SJSA1 (cell line): Measurements from ENCODE around the gene TMEM196. TPM values are rescaled to one million over a fixed set of nuclear protein-coding genes. Genes with fewer than 3 reads are reported as not detected.

Source experiments
- DNase-seq, 2 experiments: peaks; one replicate each; pipeline ENCODE4 v3.0.0-alpha.2; 2015 to 2020; ENCODE audit warnings: low spot score in 2 of 2, low read depth in 1 of 2
- H3K27ac ChIP-seq: fragments of 250-450 bp; sonication (Bioruptor Pico); 2 replicates; pipeline ENCODE4 v1.5.1; 2020; ENCODE audit warnings: mild to moderate bottlenecking, moderate library complexity
- H3K27me3 ChIP-seq: fragments of 250-450 bp; sonication (Bioruptor Pico); replicated peaks from 2 replicates; pipeline ENCODE4 v1.5.1; 2020; ENCODE audit warnings: mild to moderate bottlenecking, moderate library complexity
- H3K36me3 ChIP-seq: fragments of 250-450 bp; sonication (Bioruptor Pico); 2 replicates; pipeline ENCODE4 v1.5.1; 2020; ENCODE audit warnings: mild to moderate bottlenecking
- H3K4me1 ChIP-seq: fragments of 250-450 bp; sonication (Bioruptor Pico); replicated peaks from 2 replicates; pipeline ENCODE4 v1.6.1; 2021; ENCODE audit warnings: mild to moderate bottlenecking
- H3K4me3 ChIP-seq: fragments of 250-450 bp; sonication (Bioruptor Pico); 2 replicates; pipeline ENCODE4 v1.5.1; 2020; ENCODE audit warnings: mild to moderate bottlenecking
- H3K9me3 ChIP-seq: fragments of 250-450 bp; sonication (Bioruptor Pico); replicated peaks from 2 replicates; pipeline ENCODE4 v1.5.1; 2020; ENCODE audit warnings: mild to moderate bottlenecking
- total RNA-seq: library from RNA; depleted of rRNA; stranded (reverse); fragments of >200 nt; shearing (Covaris generic); gene quantifications from 2 replicates; pipeline ENCODE4 v1.2.3, GENCODE V29; 2014

Gene TMEM196
- total RNA-seq, 1 experiment from 2014 or later = not detected

DNA sequence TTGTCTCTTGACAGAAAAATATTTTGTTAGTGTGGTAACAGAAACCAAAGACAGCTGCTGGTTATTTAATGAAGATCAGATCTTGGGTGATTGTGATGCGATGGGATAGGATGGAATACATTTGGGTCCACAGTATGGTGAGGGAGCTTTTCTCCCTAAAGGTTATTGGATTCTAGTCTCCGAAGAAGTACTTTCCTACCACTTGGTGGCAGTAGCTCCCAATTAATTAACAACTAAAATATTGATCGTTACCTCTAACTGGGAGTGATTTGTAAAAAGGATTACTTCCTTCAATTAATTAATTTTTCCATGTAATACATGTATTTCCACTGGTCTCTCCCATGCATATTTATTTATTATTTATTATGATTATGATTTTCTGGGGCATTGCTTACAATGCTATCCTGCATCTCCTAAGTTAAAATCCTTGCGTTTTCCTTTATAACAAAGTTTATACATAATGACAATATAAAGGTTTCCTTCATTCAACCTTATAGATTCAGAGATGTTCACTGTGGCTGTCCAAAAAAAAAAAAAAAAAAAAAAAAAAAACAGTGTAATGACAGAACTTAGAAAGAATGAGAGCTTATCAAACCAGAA lies 25.6 kb downstream of the TMEM196 start:
- H3K27ac ChIP-seq = no peak overlapping the region
- H3K36me3 ChIP-seq = no peaks in the 10 kb centered on the region
- H3K27me3 ChIP-seq = peaks cover 5% of the 10 kb centered on the region; the same call in 1 of the 2 replicates
- H3K4me1 ChIP-seq = no peaks in the 10 kb centered on the region
- DNase-seq = no peak
- H3K4me3 ChIP-seq = no peak overlapping the region
- H3K9me3 ChIP-seq = no peaks in the 10 kb centered on the region

DNA sequence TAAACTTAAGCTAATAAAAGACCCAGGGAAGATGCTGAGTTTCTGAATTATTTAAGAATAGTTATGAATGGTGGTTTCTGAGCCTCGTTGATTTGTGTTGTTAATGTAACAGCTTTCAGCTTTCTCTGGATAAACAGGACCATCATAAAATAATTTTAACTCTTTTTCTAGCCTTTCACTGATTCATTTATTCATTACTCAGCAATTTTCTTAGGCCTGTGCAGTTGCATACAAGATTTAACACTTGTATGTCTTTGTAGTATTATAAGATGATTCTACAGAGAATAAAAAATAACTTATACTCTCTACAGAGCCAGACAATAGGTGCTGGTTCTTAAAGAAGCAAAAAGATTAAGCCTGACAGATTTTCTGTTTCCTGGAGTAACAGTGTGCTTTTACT lies 29.3 kb downstream of the TMEM196 start:
- H3K9me3 ChIP-seq = no peaks in the 10 kb centered on the region
- H3K4me3 ChIP-seq = no peak overlapping the region
- DNase-seq = no peak
- peaks cover 7% of the 10 kb centered on the region for H3K27me3 ChIP-seq
- no peaks in the 10 kb centered on the region for H3K4me1 ChIP-seq
- H3K36me3 ChIP-seq = no peaks in the 10 kb centered on the region
- H3K27ac ChIP-seq = no peak overlapping the region

DNA sequence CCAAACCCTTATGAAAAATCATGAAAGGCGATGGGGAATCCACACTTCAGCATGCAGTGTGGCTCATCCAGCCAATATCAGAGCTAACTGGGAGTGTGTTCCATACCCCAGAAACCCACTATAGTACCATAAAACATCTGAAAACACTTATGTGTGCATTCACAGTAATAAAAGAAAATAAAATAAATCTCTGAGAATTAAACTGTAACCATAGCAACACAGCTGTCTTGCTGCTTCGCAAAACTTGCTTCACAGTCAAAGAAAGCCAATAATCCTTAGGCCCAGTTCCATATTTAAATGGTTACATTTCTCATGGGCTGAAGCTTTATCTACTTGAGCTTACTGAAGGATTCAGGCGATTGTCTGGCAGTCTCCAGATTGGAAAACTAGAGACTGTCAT lies 44.7 kb downstream of the TMEM196 start:
- H3K4me1 ChIP-seq = no peaks in the 10 kb centered on the region
- peaks cover under 1% of the 10 kb centered on the region; the same call in 1 of the 2 replicates for H3K27me3 ChIP-seq
- H3K27ac ChIP-seq = no peak overlapping the region
- no peaks in the 10 kb centered on the region for H3K36me3 ChIP-seq
- no peaks in the 10 kb centered on the region for H3K9me3 ChIP-seq
- no peak for DNase-seq
- no peak overlapping the region for H3K4me3 ChIP-seq

DNA sequence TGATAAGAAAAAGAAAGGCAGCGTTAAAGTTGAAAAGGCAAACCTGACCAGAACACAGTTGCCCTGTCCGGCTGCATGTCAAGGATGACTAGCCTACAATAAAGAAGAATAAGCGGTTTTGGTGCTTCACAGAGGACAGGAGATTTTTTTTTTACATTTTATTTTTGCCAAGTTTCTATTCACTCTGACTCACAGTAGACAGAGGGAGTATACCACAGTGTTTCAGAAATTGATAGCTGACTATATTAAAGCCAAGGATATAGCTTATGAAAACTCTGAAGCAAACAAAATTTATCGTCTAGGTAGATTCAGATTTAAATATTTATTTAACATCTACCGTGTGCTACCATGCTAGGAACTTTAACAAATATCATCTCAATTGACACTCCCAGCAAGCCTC lies 47.6 kb downstream of the TMEM196 start:
- no peaks in the 10 kb centered on the region for H3K4me1 ChIP-seq
- no peak overlapping the region for H3K4me3 ChIP-seq
- H3K27me3 ChIP-seq = peaks cover 5% of the 10 kb centered on the region
- DNase-seq = no peak
- no peaks in the 10 kb centered on the region for H3K36me3 ChIP-seq
- H3K9me3 ChIP-seq = no peaks in the 10 kb centered on the region
- H3K27ac ChIP-seq = no peak overlapping the region

DNA sequence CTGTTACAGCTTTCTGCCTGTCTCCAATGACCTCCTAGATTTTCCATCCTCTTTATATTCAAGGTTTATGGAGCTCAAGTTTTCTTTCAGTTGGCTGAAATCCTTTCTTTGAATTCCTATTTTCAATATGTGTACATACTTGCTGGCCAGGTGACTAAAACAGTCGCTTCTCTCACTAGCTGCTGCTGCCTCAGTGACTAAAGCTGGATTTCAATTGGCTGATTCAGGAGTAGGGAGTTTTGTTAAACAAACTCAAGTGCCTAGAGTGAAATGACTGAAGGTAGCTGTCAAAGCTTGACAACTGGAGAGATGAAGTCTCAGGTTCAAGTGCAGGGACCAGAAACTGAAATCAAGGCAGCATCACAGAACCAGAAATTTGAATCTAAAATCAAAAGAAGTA lies 57.9 kb downstream of the TMEM196 start:
- Histone ChIP-seq H3K4me1 (no peaks in the 10 kb centered on the region), H3K4me3 (no peak overlapping the region), H3K9me3 (no peaks in the 10 kb centered on the region), H3K27ac (no peak overlapping the region), H3K27me3 (peaks cover 13% of the 10 kb centered on the region; the same call in 1 of the 2 replicates), H3K36me3 (no peaks in the 10 kb centered on the region)
- DNase-seq = no peak

DNA sequence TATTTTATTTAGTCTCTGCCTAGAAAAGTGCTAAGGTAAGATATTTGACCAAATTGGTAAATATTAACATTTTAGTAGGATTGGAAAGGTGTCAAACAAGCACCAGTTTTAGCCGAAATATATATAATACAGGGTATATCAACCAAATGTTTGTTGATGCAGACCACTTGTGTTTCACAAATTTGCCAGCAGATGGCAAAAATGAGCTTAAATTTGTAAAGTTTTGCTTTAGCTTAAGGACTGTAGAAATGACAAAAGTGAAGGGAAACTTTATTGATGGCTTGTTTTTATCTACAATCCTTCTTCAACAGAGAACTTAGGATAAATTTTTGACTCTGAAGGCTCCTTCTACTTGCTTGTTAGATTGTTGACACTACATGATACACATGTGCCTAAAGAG lies 59.7 kb downstream of the TMEM196 start:
- H3K9me3 ChIP-seq = no peaks in the 10 kb centered on the region
- peak in 1 of 2 experiments; percentile 41 for DNase-seq
- no peak overlapping the region for H3K27ac ChIP-seq
- H3K27me3 ChIP-seq = peaks cover 13% of the 10 kb centered on the region; the same call in 1 of the 2 replicates
- no peak overlapping the region for H3K4me3 ChIP-seq
- peaks cover 3% of the 10 kb centered on the region; the same call in 1 of the 2 replicates for H3K4me1 ChIP-seq
- H3K36me3 ChIP-seq = 0 out of 2 replicates have a peak, but pooled peaks cover 2% of the 10 kb centered on the region

DNA sequence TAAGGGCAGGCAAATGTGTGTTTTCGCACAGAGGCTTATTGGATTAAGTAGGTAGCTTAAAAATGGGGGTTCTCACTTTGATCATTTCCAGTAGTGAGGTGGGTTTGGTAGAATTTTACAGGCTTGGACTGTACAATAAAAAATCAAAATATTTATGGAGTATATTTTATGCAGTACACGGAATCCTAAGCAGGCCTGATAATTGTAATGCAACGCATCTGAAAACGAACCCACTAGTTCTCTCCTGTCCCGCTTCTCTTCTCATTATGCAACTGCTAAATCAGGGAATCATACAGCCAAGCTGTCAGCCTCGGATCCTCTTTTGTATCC lies 64.2 kb downstream of the TMEM196 start:
- Histone ChIP-seq H3K4me1 (peaks cover 24% of the 10 kb centered on the region), H3K27me3 (0 out of 2 replicates have a peak, but pooled peaks cover 3% of the 10 kb centered on the region), H3K9me3 (no peaks in the 10 kb centered on the region), H3K36me3 (0 out of 2 replicates have a peak, but pooled peaks cover 4% of the 10 kb centered on the region), H3K4me3 (peak overlapping the region; percentile 71), H3K27ac (no peak overlapping the region; the same call in 1 of the 2 replicates)
- no peak for DNase-seq

DNA sequence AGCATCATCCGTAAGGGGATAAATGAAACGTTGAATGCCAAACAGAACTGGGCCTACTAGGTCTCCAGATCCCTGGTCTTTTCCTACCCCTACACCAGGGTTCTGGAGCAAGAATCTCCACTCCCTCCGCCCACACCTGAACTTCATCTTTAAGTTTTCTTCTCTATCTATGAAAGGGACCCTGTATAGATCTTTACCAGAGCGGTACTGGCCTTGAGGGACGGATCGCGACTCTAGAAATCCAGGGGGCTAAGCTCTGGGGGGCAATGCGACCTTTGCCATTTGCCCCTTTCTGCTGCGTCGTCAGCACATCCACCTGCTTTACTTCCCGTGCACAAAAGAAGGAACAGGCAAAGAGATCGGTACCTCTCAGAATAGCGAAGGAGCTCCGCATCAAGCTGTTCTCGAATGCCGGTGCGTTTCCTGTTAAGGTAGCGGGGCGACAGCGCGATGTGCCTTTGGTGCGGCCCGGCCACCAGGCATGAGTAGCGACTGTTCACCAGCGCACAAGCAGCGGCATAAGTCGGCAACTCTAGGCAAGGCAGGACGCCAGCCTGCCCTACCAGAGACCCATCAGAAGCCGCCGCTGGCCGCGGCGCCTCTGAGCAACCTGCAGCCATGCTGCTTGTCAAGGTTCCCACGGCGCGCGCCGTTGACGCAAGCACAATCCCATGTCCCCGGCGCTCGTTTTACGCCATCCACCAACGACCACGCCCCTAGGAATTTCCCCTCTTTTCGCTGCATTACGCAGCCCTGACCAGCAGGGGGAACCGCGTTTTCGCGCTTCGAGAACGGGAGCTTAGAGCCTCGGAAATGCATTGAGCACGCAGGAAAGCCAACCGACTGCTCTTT lies 64.8 kb downstream of the TMEM196 start, which contains the start of gene POLR1F:
Gene POLR1F (minus strand): TSS at position 641 of the 852 bp plus-strand sequence. CDS start 21 bp downstream, at position 620.
- H3K27me3 ChIP-seq = 0 out of 2 replicates have a peak, but pooled peaks cover 3% of the 10 kb centered on the region
- H3K4me1 ChIP-seq = peaks cover 24% of the 10 kb centered on the region
- peak within 1 kb of the TSS; percentile 56 for H3K27ac ChIP-seq
- peak within 1 kb of the TSS; percentile 71 for H3K4me3 ChIP-seq
- peak; percentile 92 to 97 for DNase-seq
- H3K36me3 ChIP-seq = 0 out of 2 replicates have a peak, but pooled peaks cover 4% of the 10 kb centered on the region
- no peaks in the 10 kb centered on the region for H3K9me3 ChIP-seq

DNA sequence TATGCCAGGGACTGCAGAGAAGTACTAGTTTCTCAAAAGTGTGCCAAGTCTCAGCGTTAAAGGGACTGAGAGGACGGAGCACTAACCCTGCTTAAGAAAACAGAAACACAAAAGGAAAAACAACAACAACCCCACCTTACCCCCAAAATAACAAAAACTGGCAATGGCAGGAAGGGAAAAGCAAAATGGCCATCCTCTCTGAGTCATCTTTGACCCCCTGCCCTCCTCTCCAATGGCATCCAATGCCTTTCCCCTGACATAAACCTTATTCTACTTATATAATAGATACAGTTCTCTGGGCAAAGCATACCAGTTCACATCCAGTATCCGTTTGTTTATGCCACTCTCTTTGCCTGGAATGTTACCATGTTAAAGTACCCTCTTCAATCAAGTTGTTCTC lies 66.2 kb downstream of the TMEM196 start:
- H3K27ac ChIP-seq = no peak overlapping the region
- H3K4me3 ChIP-seq = 0 out of 2 replicates have a peak overlapping the region, but pooled peaks have one; percentile 71
- peaks cover 8% of the 10 kb centered on the region; the same call in 1 of the 2 replicates for H3K36me3 ChIP-seq
- H3K9me3 ChIP-seq = no peaks in the 10 kb centered on the region
- H3K27me3 ChIP-seq = 0 out of 2 replicates have a peak, but pooled peaks cover 3% of the 10 kb centered on the region
- peaks cover 24% of the 10 kb centered on the region for H3K4me1 ChIP-seq
- no peak for DNase-seq

DNA sequence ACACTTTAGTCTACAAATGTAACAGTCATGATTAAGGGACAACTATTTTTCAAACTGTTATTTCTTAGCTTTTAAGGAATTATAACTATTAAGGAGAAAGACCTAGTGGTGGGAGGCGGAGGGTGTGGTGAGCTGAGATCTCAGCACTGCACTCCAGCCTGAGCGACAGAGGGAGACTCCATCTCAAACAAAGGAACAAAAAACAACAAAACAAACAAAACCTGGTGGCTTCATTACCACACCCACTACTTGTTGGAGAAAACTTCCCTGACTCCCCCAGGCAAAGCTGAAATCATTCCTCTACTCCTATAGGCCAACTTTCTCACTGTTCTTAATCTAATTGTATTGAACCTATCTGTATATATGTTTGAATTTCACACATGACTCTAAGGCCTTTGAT lies 67.8 kb downstream of the TMEM196 start:
- no peaks in the 10 kb centered on the region for H3K27me3 ChIP-seq
- H3K27ac ChIP-seq = no peak overlapping the region
- H3K36me3 ChIP-seq = peaks cover 19% of the 10 kb centered on the region; the same call in 1 of the 2 replicates
- DNase-seq = peak in 1 of 2 experiments; percentile 27
- no peak overlapping the region for H3K4me3 ChIP-seq
- H3K9me3 ChIP-seq = no peaks in the 10 kb centered on the region
- peaks cover 24% of the 10 kb centered on the region for H3K4me1 ChIP-seq

DNA sequence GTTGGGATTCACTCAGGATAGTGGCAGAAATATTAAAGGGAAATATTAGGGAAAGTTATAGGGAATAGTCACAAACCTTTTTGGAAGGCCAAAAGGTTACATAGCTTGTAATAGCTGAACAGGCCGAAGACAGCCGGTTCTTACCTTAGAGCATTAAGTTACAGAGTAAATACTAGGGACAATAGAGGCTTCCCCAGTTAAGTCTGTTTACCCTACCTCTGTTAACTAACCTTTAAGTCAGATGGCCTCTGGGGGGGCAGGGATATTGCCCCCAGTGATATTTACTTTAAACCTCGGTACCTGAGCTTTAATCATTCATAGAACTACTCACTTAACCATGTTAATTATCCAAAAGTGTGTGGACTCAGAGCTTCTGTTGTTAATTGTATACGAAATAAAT lies 71.9 kb downstream of the TMEM196 start:
- H3K27me3 ChIP-seq = no peaks in the 10 kb centered on the region
- H3K9me3 ChIP-seq = no peaks in the 10 kb centered on the region
- peaks cover 46% of the 10 kb centered on the region for H3K36me3 ChIP-seq
- H3K4me3 ChIP-seq = no peak overlapping the region
- peaks cover 11% of the 10 kb centered on the region for H3K4me1 ChIP-seq
- no peak overlapping the region for H3K27ac ChIP-seq
- DNase-seq = no peak

DNA sequence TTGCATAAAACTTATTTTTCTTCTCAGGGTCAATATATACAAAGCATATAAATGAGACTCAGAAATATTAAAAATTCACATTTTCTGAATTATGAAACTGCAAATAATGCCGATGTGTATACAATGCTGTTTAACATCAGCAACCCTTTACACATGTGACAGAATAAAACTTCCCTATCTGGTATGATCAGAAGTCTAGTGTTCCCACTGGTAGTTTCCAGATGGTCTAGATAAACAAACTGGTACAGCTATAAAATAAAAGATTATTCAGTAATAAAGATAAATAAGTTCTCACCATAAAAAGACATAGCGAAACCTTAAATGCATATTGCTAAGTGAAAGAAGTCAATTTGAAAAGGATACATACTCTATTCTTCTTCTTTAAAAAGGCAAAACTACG lies 72.5 kb downstream of the TMEM196 start:
- H3K27ac ChIP-seq = no peak overlapping the region
- H3K36me3 ChIP-seq = peaks cover 46% of the 10 kb centered on the region
- no peak for DNase-seq
- no peaks in the 10 kb centered on the region for H3K9me3 ChIP-seq
- H3K27me3 ChIP-seq = no peaks in the 10 kb centered on the region
- no peak overlapping the region for H3K4me3 ChIP-seq
- peaks cover 8% of the 10 kb centered on the region for H3K4me1 ChIP-seq

DNA sequence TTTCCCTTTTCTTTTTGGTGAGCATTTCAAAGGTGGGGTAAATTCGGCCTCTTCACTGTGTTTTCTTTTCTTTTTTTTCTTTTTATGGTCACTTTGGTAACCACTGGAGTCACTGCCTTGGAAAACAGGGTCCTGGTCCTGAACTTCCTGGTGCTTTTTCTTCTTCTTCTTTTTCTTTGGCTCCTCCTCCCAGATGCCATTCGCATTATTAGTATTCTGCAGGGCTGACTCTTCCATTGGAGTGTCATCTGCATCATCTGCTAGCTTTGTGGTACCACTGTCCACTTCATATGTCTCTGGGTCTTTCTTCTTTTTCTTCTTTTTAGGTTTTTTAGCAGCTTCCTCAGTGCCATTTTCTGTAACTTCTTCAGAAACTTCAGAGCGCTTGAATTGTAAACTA lies 75.1 kb downstream of the TMEM196 start:
- no peaks in the 10 kb centered on the region for H3K27me3 ChIP-seq
- H3K9me3 ChIP-seq = no peaks in the 10 kb centered on the region
- no peak overlapping the region for H3K4me3 ChIP-seq
- DNase-seq = no peak
- peaks cover 46% of the 10 kb centered on the region for H3K36me3 ChIP-seq
- no peaks in the 10 kb centered on the region for H3K4me1 ChIP-seq
- no peak overlapping the region for H3K27ac ChIP-seq

DNA sequence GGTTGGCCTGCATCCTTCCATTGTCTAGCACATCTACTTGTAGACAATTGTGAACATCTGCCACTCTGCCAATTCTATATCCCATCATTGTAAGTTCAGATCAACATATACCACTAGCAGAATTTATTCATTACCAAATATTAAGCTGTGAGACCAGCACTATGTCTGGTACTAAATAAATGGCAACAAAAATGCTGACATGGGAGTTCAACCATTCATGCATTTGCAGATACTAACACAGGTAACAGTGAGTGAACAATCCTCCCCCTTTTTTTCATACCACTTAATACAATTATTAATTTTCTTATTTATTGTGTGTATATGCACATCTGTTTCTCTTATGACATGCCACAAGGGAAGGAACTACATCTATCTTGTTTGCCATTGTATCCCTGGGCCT lies 76.5 kb downstream of the TMEM196 start:
- H3K4me3 ChIP-seq = no peak overlapping the region
- peaks cover 38% of the 10 kb centered on the region for H3K36me3 ChIP-seq
- no peak for DNase-seq
- no peaks in the 10 kb centered on the region for H3K27me3 ChIP-seq
- H3K27ac ChIP-seq = no peak overlapping the region
- H3K4me1 ChIP-seq = no peaks in the 10 kb centered on the region
- H3K9me3 ChIP-seq = no peaks in the 10 kb centered on the region
